ENCODE data around the gene PSMA4.
"Not testable (repeated sequence)": the region's sequence is repeated elsewhere in the genome, so short reads cannot be mapped to it uniquely, and the experiment has no call there.

DNA sequence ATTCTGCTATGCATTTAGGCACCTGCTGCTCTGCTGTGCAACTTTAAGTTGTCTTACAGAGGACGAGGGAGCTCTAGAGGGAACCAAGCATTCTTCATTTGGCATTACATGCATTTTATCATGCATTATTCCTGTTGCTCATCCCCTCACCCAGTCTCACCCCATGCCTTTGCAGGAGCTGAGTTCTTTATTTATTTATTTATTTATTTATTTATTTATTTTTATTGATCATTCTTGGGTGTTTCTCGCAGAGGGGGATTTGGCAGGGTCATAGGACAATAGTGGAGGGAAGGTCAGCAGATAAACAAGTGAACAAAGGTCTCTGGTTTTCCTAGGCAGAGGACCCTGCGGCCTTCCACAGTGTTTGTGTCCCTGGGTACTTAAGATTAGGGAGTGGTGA lies 20.2 kb upstream of the PSMA4 start:
- TF ChIP-seq, protein P1, sequence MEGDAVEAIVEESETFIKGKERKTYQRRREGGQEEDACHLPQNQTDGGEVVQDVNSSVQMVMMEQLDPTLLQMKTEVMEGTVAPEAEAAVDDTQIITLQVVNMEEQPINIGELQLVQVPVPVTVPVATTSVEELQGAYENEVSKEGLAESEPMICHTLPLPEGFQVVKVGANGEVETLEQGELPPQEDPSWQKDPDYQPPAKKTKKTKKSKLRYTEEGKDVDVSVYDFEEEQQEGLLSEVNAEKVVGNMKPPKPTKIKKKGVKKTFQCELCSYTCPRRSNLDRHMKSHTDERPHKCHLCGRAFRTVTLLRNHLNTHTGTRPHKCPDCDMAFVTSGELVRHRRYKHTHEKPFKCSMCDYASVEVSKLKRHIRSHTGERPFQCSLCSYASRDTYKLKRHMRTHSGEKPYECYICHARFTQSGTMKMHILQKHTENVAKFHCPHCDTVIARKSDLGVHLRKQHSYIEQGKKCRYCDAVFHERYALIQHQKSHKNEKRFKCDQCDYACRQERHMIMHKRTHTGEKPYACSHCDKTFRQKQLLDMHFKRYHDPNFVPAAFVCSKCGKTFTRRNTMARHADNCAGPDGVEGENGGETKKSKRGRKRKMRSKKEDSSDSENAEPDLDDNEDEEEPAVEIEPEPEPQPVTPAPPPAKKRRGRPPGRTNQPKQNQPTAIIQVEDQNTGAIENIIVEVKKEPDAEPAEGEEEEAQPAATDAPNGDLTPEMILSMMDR (IDR thresholded peaks at IDR 0.05; ENCODE audit: low read depth, low read length, missing input control), result not testable (repeated sequence)
- TF ChIP-seq RXRA (IDR thresholded peaks at IDR 0.05); SP1 (IDR thresholded peaks at IDR 0.05); JUND (IDR thresholded peaks at IDR 0.05); EGR1 (IDR thresholded peaks at IDR 0.05; ENCODE audit: low read depth in 2 of 2); FOXA1 (IDR thresholded peaks at IDR 0.05): not testable (repeated sequence)
- TF ChIP-seq, protein P2, sequence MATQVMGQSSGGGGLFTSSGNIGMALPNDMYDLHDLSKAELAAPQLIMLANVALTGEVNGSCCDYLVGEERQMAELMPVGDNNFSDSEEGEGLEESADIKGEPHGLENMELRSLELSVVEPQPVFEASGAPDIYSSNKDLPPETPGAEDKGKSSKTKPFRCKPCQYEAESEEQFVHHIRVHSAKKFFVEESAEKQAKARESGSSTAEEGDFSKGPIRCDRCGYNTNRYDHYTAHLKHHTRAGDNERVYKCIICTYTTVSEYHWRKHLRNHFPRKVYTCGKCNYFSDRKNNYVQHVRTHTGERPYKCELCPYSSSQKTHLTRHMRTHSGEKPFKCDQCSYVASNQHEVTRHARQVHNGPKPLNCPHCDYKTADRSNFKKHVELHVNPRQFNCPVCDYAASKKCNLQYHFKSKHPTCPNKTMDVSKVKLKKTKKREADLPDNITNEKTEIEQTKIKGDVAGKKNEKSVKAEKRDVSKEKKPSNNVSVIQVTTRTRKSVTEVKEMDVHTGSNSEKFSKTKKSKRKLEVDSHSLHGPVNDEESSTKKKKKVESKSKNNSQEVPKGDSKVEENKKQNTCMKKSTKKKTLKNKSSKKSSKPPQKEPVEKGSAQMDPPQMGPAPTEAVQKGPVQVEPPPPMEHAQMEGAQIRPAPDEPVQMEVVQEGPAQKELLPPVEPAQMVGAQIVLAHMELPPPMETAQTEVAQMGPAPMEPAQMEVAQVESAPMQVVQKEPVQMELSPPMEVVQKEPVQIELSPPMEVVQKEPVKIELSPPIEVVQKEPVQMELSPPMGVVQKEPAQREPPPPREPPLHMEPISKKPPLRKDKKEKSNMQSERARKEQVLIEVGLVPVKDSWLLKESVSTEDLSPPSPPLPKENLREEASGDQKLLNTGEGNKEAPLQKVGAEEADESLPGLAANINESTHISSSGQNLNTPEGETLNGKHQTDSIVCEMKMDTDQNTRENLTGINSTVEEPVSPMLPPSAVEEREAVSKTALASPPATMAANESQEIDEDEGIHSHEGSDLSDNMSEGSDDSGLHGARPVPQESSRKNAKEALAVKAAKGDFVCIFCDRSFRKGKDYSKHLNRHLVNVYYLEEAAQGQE (IDR thresholded peaks at IDR 0.05), result not testable (repeated sequence)
- TF ChIP-seq, protein P3, sequence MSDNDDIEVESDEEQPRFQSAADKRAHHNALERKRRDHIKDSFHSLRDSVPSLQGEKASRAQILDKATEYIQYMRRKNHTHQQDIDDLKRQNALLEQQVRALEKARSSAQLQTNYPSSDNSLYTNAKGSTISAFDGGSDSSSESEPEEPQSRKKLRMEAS (IDR thresholded peaks at IDR 0.05), result not testable (repeated sequence)
- TF ChIP-seq, protein P4, sequence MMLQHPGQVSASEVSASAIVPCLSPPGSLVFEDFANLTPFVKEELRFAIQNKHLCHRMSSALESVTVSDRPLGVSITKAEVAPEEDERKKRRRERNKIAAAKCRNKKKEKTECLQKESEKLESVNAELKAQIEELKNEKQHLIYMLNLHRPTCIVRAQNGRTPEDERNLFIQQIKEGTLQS (IDR thresholded peaks at IDR 0.05), result not testable (repeated sequence)
